ENCODE results near the gene NPLOC4. TPM values are rescaled to one million over a fixed set of nuclear protein-coding genes. Genes with fewer than 3 reads are reported as not detected.

NPLOC4 gene
- polyA plus RNA-seq, 1 of the 3 experiments (the other 2 are of a cell fraction) = 88.6 TPM

DNA sequence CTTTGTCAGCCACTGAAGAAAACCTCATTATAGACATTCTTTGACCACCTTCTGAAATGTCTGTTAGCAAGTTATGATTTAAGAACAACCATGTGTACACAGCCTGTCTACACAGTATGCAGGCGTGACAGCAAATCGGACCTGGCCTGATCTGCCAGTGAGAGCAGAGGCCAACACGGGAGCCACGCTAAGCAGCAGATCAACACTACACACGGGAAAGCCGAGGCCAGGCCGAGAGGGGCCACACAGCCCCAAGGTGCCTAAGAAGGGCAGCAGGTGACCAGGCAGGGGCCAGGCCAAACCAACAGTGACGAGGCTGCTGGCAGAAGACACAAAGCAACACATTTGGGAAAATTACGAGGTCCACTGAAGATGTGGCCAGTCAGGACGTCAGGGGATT lies 68.5 kb downstream of the NPLOC4 start:
- peak overlapping the region; percentile 62 to 84 for H3K27ac ChIP-seq (ENCODE audit: low read depth in 2 of 2, low read length in 1 of 2)
- peaks cover 30 to 33% of the 10 kb centered on the region in 2 experiments for H3K4me1 ChIP-seq (ENCODE audit: control insufficient read depth in 1 of 2, insufficient read depth in 2 of 2, low read depth in 1 of 2, low read length in 1 of 2)
- no peak overlapping the region for H3K9ac ChIP-seq
- peaks cover 48% of the 10 kb centered on the region for H3F3A ChIP-seq (replicated peaks; ENCODE audit: insufficient read depth)
- no peaks in the 10 kb centered on the region; the same call in 1 of the 2 replicates for H4K20me1 ChIP-seq (ENCODE audit: insufficient read depth)
- TF ChIP-seq, protein P1, sequence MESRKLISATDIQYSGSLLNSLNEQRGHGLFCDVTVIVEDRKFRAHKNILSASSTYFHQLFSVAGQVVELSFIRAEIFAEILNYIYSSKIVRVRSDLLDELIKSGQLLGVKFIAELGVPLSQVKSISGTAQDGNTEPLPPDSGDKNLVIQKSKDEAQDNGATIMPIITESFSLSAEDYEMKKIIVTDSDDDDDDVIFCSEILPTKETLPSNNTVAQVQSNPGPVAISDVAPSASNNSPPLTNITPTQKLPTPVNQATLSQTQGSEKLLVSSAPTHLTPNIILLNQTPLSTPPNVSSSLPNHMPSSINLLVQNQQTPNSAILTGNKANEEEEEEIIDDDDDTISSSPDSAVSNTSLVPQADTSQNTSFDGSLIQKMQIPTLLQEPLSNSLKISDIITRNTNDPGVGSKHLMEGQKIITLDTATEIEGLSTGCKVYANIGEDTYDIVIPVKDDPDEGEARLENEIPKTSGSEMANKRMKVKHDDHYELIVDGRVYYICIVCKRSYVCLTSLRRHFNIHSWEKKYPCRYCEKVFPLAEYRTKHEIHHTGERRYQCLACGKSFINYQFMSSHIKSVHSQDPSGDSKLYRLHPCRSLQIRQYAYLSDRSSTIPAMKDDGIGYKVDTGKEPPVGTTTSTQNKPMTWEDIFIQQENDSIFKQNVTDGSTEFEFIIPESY (IDR thresholded peaks at IDR 0.05; ENCODE audit: borderline replicate concordance, low read depth) = no peak
- TF ChIP-seq, protein P2, sequence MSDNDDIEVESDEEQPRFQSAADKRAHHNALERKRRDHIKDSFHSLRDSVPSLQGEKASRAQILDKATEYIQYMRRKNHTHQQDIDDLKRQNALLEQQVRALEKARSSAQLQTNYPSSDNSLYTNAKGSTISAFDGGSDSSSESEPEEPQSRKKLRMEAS (IDR thresholded peaks at IDR 0.05; ENCODE audit: low read depth) = no peak
- no peak overlapping the region for H3K4me3 ChIP-seq (ENCODE audit: low read depth in 2 of 2, low read length in 1 of 2)
- no peaks in the 10 kb centered on the region for H3K9me2 ChIP-seq
- no peaks in the 10 kb centered on the region for H3K27me3 ChIP-seq (ENCODE audit: insufficient read depth)
- CTCF ChIA-PET = interaction anchor here (1.3 to 3.2 kb wide), 7 partner anchors 8 to 315 kb away, joined by 3 to 14 read pairs (median 5); no protein-coding TSS in a partner anchor
- peaks cover 69 to 71% of the 10 kb centered on the region in 2 experiments for H3K36me3 ChIP-seq (replicated peaks in 1 of 2; ENCODE audit: control insufficient read depth in 1 of 2, insufficient read depth in 2 of 2, low read length in 1 of 2)
- peaks cover 47% of the 10 kb centered on the region for H3K79me2 ChIP-seq (ENCODE audit: insufficient read depth)
- H3K4me2 ChIP-seq = peak overlapping the region; percentile 81; the same call in 1 of the 2 replicates
- WGBS (ENCODE audit: low lambda C conversion rate) = 95% methylated on average over 10 of the region's 10 CpGs
- no peak for DNase-seq
- H2AFZ ChIP-seq (ENCODE audit: low read depth) = no peak overlapping the region
- no peaks in the 10 kb centered on the region for H3K9me3 ChIP-seq
- POLR2A ChIA-PET = interaction anchor here (0.7 kb wide), 1 partner anchor 35 kb away, joined by 4 read pairs; no protein-coding TSS in a partner anchor

DNA sequence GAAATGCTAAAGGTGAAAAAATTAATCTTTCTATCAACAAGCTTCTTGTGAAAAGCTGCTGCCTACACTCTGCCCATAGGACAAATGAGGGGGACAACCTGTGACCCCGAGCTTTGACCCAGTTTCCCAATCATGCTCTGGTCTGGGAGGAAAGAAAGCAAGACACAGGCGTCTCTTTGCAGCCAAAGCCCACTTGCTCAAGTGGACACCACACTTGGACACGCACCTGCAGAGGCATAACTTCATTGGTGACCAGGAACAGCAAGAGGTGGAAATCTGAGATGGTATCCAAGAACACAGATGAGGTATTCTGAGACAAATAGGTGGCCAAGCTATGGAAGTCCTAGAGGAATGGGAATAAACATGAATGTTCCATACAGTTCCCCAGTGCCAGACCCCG lies 69.7 kb downstream of the NPLOC4 start:
- Histone ChIP-seq H3F3A (replicated peaks; ENCODE audit: insufficient read depth) (peaks cover 44% of the 10 kb centered on the region), H3K4me2 (peak overlapping the region; percentile 81), H3K79me2 (ENCODE audit: insufficient read depth) (peaks cover 47% of the 10 kb centered on the region), H3K27me3 (ENCODE audit: insufficient read depth) (no peaks in the 10 kb centered on the region), H3K9me3 (no peaks in the 10 kb centered on the region), H3K4me1 (ENCODE audit: control insufficient read depth in 1 of 2, insufficient read depth in 2 of 2, low read depth in 1 of 2, low read length in 1 of 2) (peaks cover 22 to 33% of the 10 kb centered on the region in 2 experiments), H3K9me2 (no peaks in the 10 kb centered on the region), H3K4me3 (ENCODE audit: low read depth in 2 of 2, low read length in 1 of 2) (peak overlapping the region; percentile 9 to 41; a peak in 3 of 4 replicates), H4K20me1 (ENCODE audit: insufficient read depth) (no peaks in the 10 kb centered on the region; the same call in 1 of the 2 replicates), H3K36me3 (replicated peaks in 1 of 2; ENCODE audit: control insufficient read depth in 1 of 2, insufficient read depth in 2 of 2, low read length in 1 of 2) (peaks cover 64 to 71% of the 10 kb centered on the region in 2 experiments), H3K27ac (ENCODE audit: low read depth in 2 of 2, low read length in 1 of 2) (peak overlapping the region; percentile 84 to 93), H2AFZ (ENCODE audit: low read depth) (no peak overlapping the region), H3K9ac (peak overlapping the region; percentile 14; the same call in 1 of the 2 replicates)
- CTCF ChIA-PET = interaction anchor here (1.2 to 3.3 kb wide), 8 partner anchors 9 to 425 kb away, joined by 3 to 27 read pairs (median 6); no protein-coding TSS in a partner anchor
- no peak for DNase-seq
- POLR2A ChIA-PET = interaction anchor here (1.6 to 1.9 kb wide), 2 partner anchors 10 to 15 kb away, joined by 4 to 9 read pairs; partner anchors contain the start of gene FAAP100
- WGBS (ENCODE audit: low lambda C conversion rate) = 50% methylated on average over 4 of the region's 4 CpGs
- TF ChIP-seq JUND (IDR thresholded peaks at IDR 0.05) = no peak
- TF ChIP-seq POLR2AphosphoS5 (IDR thresholded peaks at IDR 0.05; ENCODE audit: low read depth, low read length) = no peak
- TF ChIP-seq TAF1 (IDR thresholded peaks at IDR 0.05; ENCODE audit: borderline replicate concordance, low read depth, low read length) = no peak
- TF ChIP-seq CHD2 (IDR thresholded peaks at IDR 0.05; ENCODE audit: low read length, partially characterized antibody) = no peak
- TF ChIP-seq GATA2 (CRISPR knock-in tag; IDR thresholded peaks at IDR 0.05) = no peak
- TF ChIP-seq, protein P3, sequence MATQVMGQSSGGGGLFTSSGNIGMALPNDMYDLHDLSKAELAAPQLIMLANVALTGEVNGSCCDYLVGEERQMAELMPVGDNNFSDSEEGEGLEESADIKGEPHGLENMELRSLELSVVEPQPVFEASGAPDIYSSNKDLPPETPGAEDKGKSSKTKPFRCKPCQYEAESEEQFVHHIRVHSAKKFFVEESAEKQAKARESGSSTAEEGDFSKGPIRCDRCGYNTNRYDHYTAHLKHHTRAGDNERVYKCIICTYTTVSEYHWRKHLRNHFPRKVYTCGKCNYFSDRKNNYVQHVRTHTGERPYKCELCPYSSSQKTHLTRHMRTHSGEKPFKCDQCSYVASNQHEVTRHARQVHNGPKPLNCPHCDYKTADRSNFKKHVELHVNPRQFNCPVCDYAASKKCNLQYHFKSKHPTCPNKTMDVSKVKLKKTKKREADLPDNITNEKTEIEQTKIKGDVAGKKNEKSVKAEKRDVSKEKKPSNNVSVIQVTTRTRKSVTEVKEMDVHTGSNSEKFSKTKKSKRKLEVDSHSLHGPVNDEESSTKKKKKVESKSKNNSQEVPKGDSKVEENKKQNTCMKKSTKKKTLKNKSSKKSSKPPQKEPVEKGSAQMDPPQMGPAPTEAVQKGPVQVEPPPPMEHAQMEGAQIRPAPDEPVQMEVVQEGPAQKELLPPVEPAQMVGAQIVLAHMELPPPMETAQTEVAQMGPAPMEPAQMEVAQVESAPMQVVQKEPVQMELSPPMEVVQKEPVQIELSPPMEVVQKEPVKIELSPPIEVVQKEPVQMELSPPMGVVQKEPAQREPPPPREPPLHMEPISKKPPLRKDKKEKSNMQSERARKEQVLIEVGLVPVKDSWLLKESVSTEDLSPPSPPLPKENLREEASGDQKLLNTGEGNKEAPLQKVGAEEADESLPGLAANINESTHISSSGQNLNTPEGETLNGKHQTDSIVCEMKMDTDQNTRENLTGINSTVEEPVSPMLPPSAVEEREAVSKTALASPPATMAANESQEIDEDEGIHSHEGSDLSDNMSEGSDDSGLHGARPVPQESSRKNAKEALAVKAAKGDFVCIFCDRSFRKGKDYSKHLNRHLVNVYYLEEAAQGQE (IDR thresholded peaks at IDR 0.05; ENCODE audit: low read depth, low read length) = no peak
- no peak for TF ChIP-seq YY1 (IDR thresholded peaks at IDR 0.05; ENCODE audit: low read depth)
- TF ChIP-seq GABPA (IDR thresholded peaks at IDR 0.05; ENCODE audit: low read depth) = no peak
- no peak for TF ChIP-seq RXRA (IDR thresholded peaks at IDR 0.05; ENCODE audit: borderline replicate concordance, low read depth)
- TF ChIP-seq, protein P4, sequence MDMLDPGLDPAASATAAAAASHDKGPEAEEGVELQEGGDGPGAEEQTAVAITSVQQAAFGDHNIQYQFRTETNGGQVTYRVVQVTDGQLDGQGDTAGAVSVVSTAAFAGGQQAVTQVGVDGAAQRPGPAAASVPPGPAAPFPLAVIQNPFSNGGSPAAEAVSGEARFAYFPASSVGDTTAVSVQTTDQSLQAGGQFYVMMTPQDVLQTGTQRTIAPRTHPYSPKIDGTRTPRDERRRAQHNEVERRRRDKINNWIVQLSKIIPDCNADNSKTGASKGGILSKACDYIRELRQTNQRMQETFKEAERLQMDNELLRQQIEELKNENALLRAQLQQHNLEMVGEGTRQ (IDR thresholded peaks at IDR 0.05; ENCODE audit: borderline replicate concordance, low read depth, low read length) = no peak
- TF ChIP-seq, protein P5, sequence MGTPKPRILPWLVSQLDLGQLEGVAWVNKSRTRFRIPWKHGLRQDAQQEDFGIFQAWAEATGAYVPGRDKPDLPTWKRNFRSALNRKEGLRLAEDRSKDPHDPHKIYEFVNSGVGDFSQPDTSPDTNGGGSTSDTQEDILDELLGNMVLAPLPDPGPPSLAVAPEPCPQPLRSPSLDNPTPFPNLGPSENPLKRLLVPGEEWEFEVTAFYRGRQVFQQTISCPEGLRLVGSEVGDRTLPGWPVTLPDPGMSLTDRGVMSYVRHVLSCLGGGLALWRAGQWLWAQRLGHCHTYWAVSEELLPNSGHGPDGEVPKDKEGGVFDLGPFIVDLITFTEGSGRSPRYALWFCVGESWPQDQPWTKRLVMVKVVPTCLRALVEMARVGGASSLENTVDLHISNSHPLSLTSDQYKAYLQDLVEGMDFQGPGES (IDR thresholded peaks at IDR 0.05; ENCODE audit: low read depth, low read length) = no peak
- TF ChIP-seq SMC3 (IDR thresholded peaks at IDR 0.05; ENCODE audit: low read depth, low read length) = no peak
- TF ChIP-seq RCOR1 (IDR thresholded peaks at IDR 0.05; ENCODE audit: low read length) = no peak
- TF ChIP-seq, protein P6, sequence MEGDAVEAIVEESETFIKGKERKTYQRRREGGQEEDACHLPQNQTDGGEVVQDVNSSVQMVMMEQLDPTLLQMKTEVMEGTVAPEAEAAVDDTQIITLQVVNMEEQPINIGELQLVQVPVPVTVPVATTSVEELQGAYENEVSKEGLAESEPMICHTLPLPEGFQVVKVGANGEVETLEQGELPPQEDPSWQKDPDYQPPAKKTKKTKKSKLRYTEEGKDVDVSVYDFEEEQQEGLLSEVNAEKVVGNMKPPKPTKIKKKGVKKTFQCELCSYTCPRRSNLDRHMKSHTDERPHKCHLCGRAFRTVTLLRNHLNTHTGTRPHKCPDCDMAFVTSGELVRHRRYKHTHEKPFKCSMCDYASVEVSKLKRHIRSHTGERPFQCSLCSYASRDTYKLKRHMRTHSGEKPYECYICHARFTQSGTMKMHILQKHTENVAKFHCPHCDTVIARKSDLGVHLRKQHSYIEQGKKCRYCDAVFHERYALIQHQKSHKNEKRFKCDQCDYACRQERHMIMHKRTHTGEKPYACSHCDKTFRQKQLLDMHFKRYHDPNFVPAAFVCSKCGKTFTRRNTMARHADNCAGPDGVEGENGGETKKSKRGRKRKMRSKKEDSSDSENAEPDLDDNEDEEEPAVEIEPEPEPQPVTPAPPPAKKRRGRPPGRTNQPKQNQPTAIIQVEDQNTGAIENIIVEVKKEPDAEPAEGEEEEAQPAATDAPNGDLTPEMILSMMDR (IDR thresholded peaks at IDR 0.05) = no peak

All from SK-N-SH (cell line).